IMR-90 (cell line): ENCODE measurements around the gene LRRC14B. TPM values are rescaled to one million over a fixed set of nuclear protein-coding genes. Genes with fewer than 3 reads are reported as not detected.

Experiments
- ATAC-seq: fragments of 200-7000 bp; cut with Tn5 transposase; 2 replicates; pipeline ENCODE4 v1.9.1; 2020; ENCODE audit warnings: low read depth, mild to moderate bottlenecking, moderate library complexity
- BruUV-seq: library from RNA; stranded (reverse); fragments of 400-500 nt; replicated peaks from 2 replicates; lab custom pipeline; 2021; lab: Mats Ljungman, UMichigan
- CTCF ChIA-PET: fragments of 300-600 bp; formaldehyde crosslinking; extraction: SDS; loops from one replicate; lab custom pipeline; 2021; ENCODE audit warnings: antibody characterized with exemption; lab: Yijun Ruan, JAX
- POLR2A ChIA-PET: fragments of 300-600 bp; sonication (Branson Sonifier 250); formaldehyde crosslinking; loops from one replicate; lab custom pipeline; 2022; ENCODE audit warnings: antibody characterized with exemption; ENCODE audit not compliant: unreplicated experiment; lab: Charles Lee
- DNase-seq: peaks from one replicate; pipeline ENCODE4 v3.0.0; 2013
- H2AFZ ChIP-seq: replicated peaks from 2 replicates; pipeline ENCODE3; 2013; ENCODE audit warnings: low read length, mild to moderate bottlenecking; ENCODE audit not compliant: poor library complexity
- H2AK5ac ChIP-seq: 2 replicates; pipeline ENCODE4 v1.6.1; 2013; ENCODE audit warnings: low read depth, low read length, inconsistent platforms
- H2AK9ac ChIP-seq: replicated peaks from 2 replicates; pipeline ENCODE3; 2013; ENCODE audit warnings: mild to moderate bottlenecking, low read depth, low read length, moderate library complexity; ENCODE audit not compliant: poor library complexity
- H2BK120ac ChIP-seq: 2 replicates; pipeline ENCODE4 v1.6.1; 2013; ENCODE audit warnings: low read depth, low read length, inconsistent platforms
- H2BK15ac ChIP-seq: 3 replicates; pipeline ENCODE4 v1.6.1; 2013; ENCODE audit warnings: low read depth, low read length, inconsistent platforms
- H2BK20ac ChIP-seq: 2 replicates; pipeline ENCODE4 v1.6.1; 2013; ENCODE audit warnings: low read depth, mild to moderate bottlenecking, inconsistent platforms, low read length, moderate library complexity
- H2BK5ac ChIP-seq: 2 replicates; pipeline ENCODE4 v1.6.1; 2013; ENCODE audit warnings: mild to moderate bottlenecking, low read depth, low read length, inconsistent platforms; ENCODE audit not compliant: poor library complexity, severe bottlenecking
- H3K14ac ChIP-seq: replicated peaks from 2 replicates; pipeline ENCODE4 v1.6.1; 2013; ENCODE audit warnings: low read depth, low read length, inconsistent platforms
- H3K18ac ChIP-seq: 2 replicates; pipeline ENCODE4 v1.6.1; 2013; ENCODE audit warnings: low read depth, low read length, control low read depth
- H3K23ac ChIP-seq: 2 replicates; pipeline ENCODE4 v1.6.1; 2013; ENCODE audit warnings: low read depth, low read length, inconsistent platforms
- H3K27ac ChIP-seq: 2 replicates; pipeline ENCODE4 v1.5.1; 2013; ENCODE audit warnings: mild to moderate bottlenecking, control low read depth, low read length; ENCODE audit not compliant: insufficient read depth
- H3K27me3 ChIP-seq: 2 replicates; pipeline ENCODE4 v1.6.1; 2013; ENCODE audit warnings: low read length; ENCODE audit not compliant: control insufficient read depth, insufficient read depth
- H3K36me3 ChIP-seq: 2 replicates; pipeline ENCODE4 v1.6.1; 2013; ENCODE audit warnings: low read length, mixed read lengths; ENCODE audit not compliant: control insufficient read depth, insufficient read depth
- H3K4ac ChIP-seq: 2 replicates; pipeline ENCODE4 v1.6.1; 2013; ENCODE audit warnings: low read depth, low read length, inconsistent platforms
- H3K4me1 ChIP-seq: 2 replicates; pipeline ENCODE4 v1.6.1; 2013; ENCODE audit warnings: low read length, mixed read lengths; ENCODE audit not compliant: control insufficient read depth, insufficient read depth
- H3K4me2 ChIP-seq: 2 replicates; pipeline ENCODE4 v1.6.1; 2013; ENCODE audit warnings: low read depth, mild to moderate bottlenecking, control low read depth, low read length, moderate library complexity
- H3K4me3 ChIP-seq: 2 replicates; pipeline ENCODE4 v1.5.1; 2013; ENCODE audit warnings: low read depth, mild to moderate bottlenecking, control low read depth, low read length, moderate library complexity; ENCODE audit not compliant: insufficient read depth
- H3K56ac ChIP-seq: 2 replicates; pipeline ENCODE4 v1.6.1; 2013; ENCODE audit warnings: low read length, inconsistent platforms; ENCODE audit not compliant: insufficient read depth; ENCODE audit errors: extremely low read depth
- H3K79me1 ChIP-seq, 2 experiments: 2 replicates each; pipeline ENCODE4 v1.6.1; 2013; ENCODE audit warnings: low read length in 2 of 2, inconsistent platforms in 1 of 2, low read depth in 1 of 2
- H3K9ac ChIP-seq: 2 replicates; pipeline ENCODE4 v1.6.1; 2013; ENCODE audit warnings: low read depth, low read length, control low read depth
- H3K9me1 ChIP-seq: 2 replicates; pipeline ENCODE4 v1.6.1; 2013; ENCODE audit warnings: low read length, inconsistent platforms; ENCODE audit not compliant: insufficient read depth
- H3K9me3 ChIP-seq: 2 replicates; pipeline ENCODE4 v1.6.1; 2013; ENCODE audit warnings: low read length; ENCODE audit not compliant: control insufficient read depth, insufficient read depth
- H4K20me1 ChIP-seq: 2 replicates; pipeline ENCODE4 v1.6.1; 2013; ENCODE audit warnings: low read length, inconsistent platforms; ENCODE audit not compliant: insufficient read depth
- H4K5ac ChIP-seq: 2 replicates; pipeline ENCODE4 v1.6.1; 2013; ENCODE audit warnings: mild to moderate bottlenecking, low read depth, low read length, control low read depth
- H4K8ac ChIP-seq, 2 experiments: 2 replicates each; pipeline ENCODE4 v1.6.1; 2013; ENCODE audit warnings: low read depth in 2 of 2, low read length in 2 of 2, control low read depth in 1 of 2, inconsistent platforms in 1 of 2
- H4K91ac ChIP-seq: 2 replicates; pipeline ENCODE4 v1.6.1; 2013; ENCODE audit warnings: low read depth, low read length, inconsistent platforms; ENCODE audit not compliant: insufficient read depth
- ELK1 ChIP-seq: fragments of 150-350 bp; IDR thresholded peaks from 2 replicates; pipeline ENCODE4 v1.6.1; 2016; ENCODE audit warnings: low read depth, mild to moderate bottlenecking, low read length, moderate library complexity, borderline replicate concordance
- FOS ChIP-seq: fragments of 150-350 bp; IDR thresholded peaks from 2 replicates; pipeline ENCODE4 v1.6.1; 2016; ENCODE audit warnings: low read depth, low read length
- MAZ ChIP-seq: IDR thresholded peaks from 2 replicates; pipeline ENCODE4 v1.6.1; 2012; ENCODE audit warnings: low read depth, mild to moderate bottlenecking, low read length, improper control_type of control experiment, moderate library complexity, borderline replicate concordance
- WGBS, 2 experiments: methylation state at CpG; one replicate each; pipeline versions ENCODE4 v1.1.5 to v1.1.7; 2013; ENCODE audit warnings: missing lambda C conversion rate in 2 of 2; ENCODE audit not compliant: insufficient read length in 1 of 2; ENCODE audit errors: extremely low coverage in 2 of 2; 5-methylcytosine and 5-hydroxymethylcytosine counted together
- dilution Hi-C: fragments of 300-500 bp; cut with HindIII; formaldehyde crosslinking; loops from one replicate; pipeline ENCODE4 v1.14.3; 2018; ENCODE audit warnings: low sequenced_read_pairs; ENCODE audit not compliant: unreplicated experiment
- in situ Hi-C: fragments of 300-500 bp; cut with MboI; formaldehyde crosslinking; loops from 3 replicates; pipeline ENCODE4 v1.14.3; 2019; ENCODE audit warnings: low sequenced_read_pairs, inconsistent platforms, mixed read lengths
- intact Hi-C: fragments of 100-400 bp; cut with micrococcal nuclease; formaldehyde crosslinking; loops from 2 replicates; pipeline ENCODE4 v1.10.0; 2022
- polyA plus RNA-seq, 3 experiments: library from polyadenylated mRNA; depleted of rRNA; stranded (reverse); fragments of >200 nt; gene quantifications; 2 replicates each; pipeline ENCODE4 v1.2.3, GENCODE V29; 2012; ENCODE audit warnings: low replicate concordance in 1 of 3
- total RNA-seq: library from RNA; depleted of rRNA; stranded (reverse); fragments of >200 nt; gene quantifications from 2 replicates; pipeline ENCODE4 v1.2.3, GENCODE V29; 2012

Gene LRRC14B
- total and polyA plus RNA-seq, 2 of the 4 experiments (the other 2 are of a cell fraction): not detected

DNA sequence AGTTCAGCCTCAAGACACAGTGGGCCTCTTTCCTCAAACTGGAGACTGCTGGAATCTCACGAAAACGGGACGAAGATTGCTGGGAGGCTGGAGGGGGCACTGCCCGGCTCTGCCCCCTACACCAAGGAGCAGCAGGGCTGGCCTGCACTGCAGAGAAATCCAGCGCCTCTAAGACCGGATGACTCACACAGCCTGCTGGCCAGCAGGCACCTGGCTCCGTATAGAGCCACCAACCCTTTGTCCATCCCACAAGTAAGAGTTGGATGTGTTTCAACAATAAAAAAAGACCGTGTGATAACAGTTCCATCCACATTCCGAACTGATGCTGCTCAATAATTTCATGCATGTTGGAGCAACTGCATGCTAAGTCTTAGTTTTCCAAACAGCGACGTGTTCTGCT, 15.1 kb downstream of the LRRC14B start:
- H4K20me1 ChIP-seq: peaks cover 38% of the 10 kb centered on the region
- no peaks in the 10 kb centered on the region for H3K9me3 ChIP-seq
- H3K9me1 ChIP-seq: peaks cover 6% of the 10 kb centered on the region; the same call in 1 of the 2 replicates
- H3K36me3 ChIP-seq: peaks cover 16% of the 10 kb centered on the region
- in situ Hi-C loops (no loop called here), intact Hi-C loops (no loop called here), dilution Hi-C loops (no loop called here)
- no peak for TF ChIP-seq FOS
- TF ChIP-seq ELK1: no peak
- no peak for TF ChIP-seq MAZ
- ATAC-seq (peak; percentile 57), DNase-seq (peak; percentile 45)
- H3K14ac ChIP-seq: no peak overlapping the region
- peaks cover 31 to 35% of the 10 kb centered on the region in 2 experiments for H3K79me1 ChIP-seq
- POLR2A ChIA-PET: no interaction called here
- no peak overlapping the region for H2BK120ac ChIP-seq
- H3K4me2 ChIP-seq: no peak overlapping the region
- no peak overlapping the region for H2AK9ac ChIP-seq
- no peak overlapping the region for H4K8ac ChIP-seq
- CTCF ChIA-PET: no interaction called here
- WGBS, 2 experiments: 79% methylated on average over 8 of the region's 11 CpGs; no CpG with 5 or more reads in 1 of the 2 experiments
- H3K9ac ChIP-seq: no peak overlapping the region
- no peak overlapping the region for H2BK5ac ChIP-seq
- H4K5ac ChIP-seq: no peak overlapping the region
- no peak overlapping the region for H3K4me3 ChIP-seq
- H2BK15ac ChIP-seq: no peak overlapping the region
- H3K4me1 ChIP-seq: 0 out of 2 replicates have a peak, but pooled peaks cover 2% of the 10 kb centered on the region
- no peak overlapping the region for H3K4ac ChIP-seq
- BruUV-seq: no TSS peak
- no peak overlapping the region for H2BK20ac ChIP-seq
- H2AK5ac ChIP-seq: no peak overlapping the region
- no peak overlapping the region for H4K91ac ChIP-seq
- no peak overlapping the region for H3K23ac ChIP-seq
- no peak overlapping the region for H3K56ac ChIP-seq
- H3K18ac ChIP-seq: no peak overlapping the region
- H3K27ac ChIP-seq: no peak overlapping the region
- no peak overlapping the region for H2AFZ ChIP-seq
- H3K27me3 ChIP-seq: no peaks in the 10 kb centered on the region
